ENCODE measurements around the gene MZT1. TPM values are rescaled to one million over a fixed set of nuclear protein-coding genes. Genes with fewer than 3 reads are reported as not detected.

Gene MZT1
- total and polyA plus RNA-seq, 10 of the 15 experiments (the other 5 are each of a cell fraction or from before 2014, with no cell fraction given): 16.2 to 47.6 (median 25.4) TPM

- no peaks in the 10 kb centered on the region for H3K4me1 ChIP-seq (ENCODE audit: control insufficient read depth, insufficient read depth, low read length)
- in situ Hi-C loops (cut with MboI): no loop called here
- 13% methylated on average over 3 of the region's 3 CpGs for WGBS (ENCODE audit: insufficient coverage, insufficient replicate concordance, low lambda C conversion rate, missing lambda C conversion rate)
- RAD21 ChIA-PET (ENCODE audit: unreplicated experiment): no interaction called here
- no peaks in the 10 kb centered on the region for H3K79me2 ChIP-seq (ENCODE audit: control insufficient read depth, insufficient read depth, low read length)
- no peaks in the 10 kb centered on the region for H3K36me3 ChIP-seq (ENCODE audit: control insufficient read depth in 2 of 2, insufficient read depth in 2 of 2, low read length in 1 of 2)
- no peak overlapping the region for H3K27ac ChIP-seq (ENCODE audit: control insufficient read depth, insufficient read depth)
- no peak for FAIRE-seq
- H2AFZ ChIP-seq (ENCODE audit: control insufficient read depth, low read depth, low read length): no peak overlapping the region
- SMC1A ChIA-PET (ENCODE audit: uncharacterized antibody, unreplicated experiment): interaction anchor here (1.2 kb wide), 1 partner anchor 49 kb away, joined by 3 read pairs; no protein-coding TSS in a partner anchor
- ATAC-seq: no peak
- intact Hi-C loops (cut with micrococcal nuclease; ENCODE audit: unreplicated experiment): no loop called here
- H3K4me3 ChIP-seq: no peak overlapping the region
- no peak overlapping the region for H3K4me2 ChIP-seq (ENCODE audit: control insufficient read depth, insufficient read depth)
- no peak for DNase-seq (ENCODE audit: low read depth, low spot score)
- CTCF ChIA-PET: interaction anchor here (1.1 kb wide), 1 partner anchor 9 kb away, joined by 3 read pairs; no protein-coding TSS in a partner anchor
- TF ChIP-seq NR2C2 (IDR thresholded peaks at IDR 0.05; ENCODE audit: borderline replicate concordance, control insufficient read depth, insufficient read length, low read depth) (no peak), ZNF384 (IDR thresholded peaks at IDR 0.05; ENCODE audit: borderline replicate concordance, low read depth, low read length) (no peak)
- no peaks in the 10 kb centered on the region for H3K9me3 ChIP-seq (replicated peaks; ENCODE audit: control insufficient read depth, insufficient read depth, low read length)
- H4K20me1 ChIP-seq (ENCODE audit: control insufficient read depth, insufficient read depth): no peaks in the 10 kb centered on the region
- no peak overlapping the region for H3K9ac ChIP-seq (ENCODE audit: control insufficient read depth, insufficient read depth, low read length)
- no peaks in the 10 kb centered on the region; a peak in 1 of 4 replicates for H3K27me3 ChIP-seq (replicated peaks in 1 of 2; ENCODE audit: control insufficient read depth in 2 of 2, insufficient read depth in 2 of 2, low read length in 1 of 2)
- no TSS peak for BruUV-seq (replicated peaks)
- POLR2A ChIA-PET: no interaction called here
These were observed 40.7 kb downstream of the MZT1 start for GRCh38 chr13:72686766-72687165.

GRCh38 chr13:72680353-72680752 is 47.1 kb downstream of the MZT1 start:
- CTCF ChIA-PET: no interaction called here
- H3K4me1 ChIP-seq (ENCODE audit: control insufficient read depth, insufficient read depth, low read length): no peaks in the 10 kb centered on the region
- WGBS (ENCODE audit: insufficient coverage, insufficient replicate concordance, low lambda C conversion rate, missing lambda C conversion rate): 57% methylated on average over 1 of the region's 1 CpG
- ATAC-seq (no peak), DNase-seq (ENCODE audit: low read depth, low spot score) (no peak), FAIRE-seq (no peak)
- H3K79me2 ChIP-seq (ENCODE audit: control insufficient read depth, insufficient read depth, low read length): no peaks in the 10 kb centered on the region
- in situ Hi-C loops (cut with MboI) (no loop called here), intact Hi-C loops (cut with micrococcal nuclease; ENCODE audit: unreplicated experiment) (no loop called here)
- BruUV-seq (replicated peaks): no TSS peak
- SMC1A ChIA-PET (ENCODE audit: uncharacterized antibody, unreplicated experiment): no interaction called here
- TF ChIP-seq ZBED1 (IDR thresholded peaks at IDR 0.05; ENCODE audit: borderline replicate concordance): no peak
- TF ChIP-seq MAX (IDR thresholded peaks at IDR 0.05; ENCODE audit: low read depth, low read length): no peak
- no peak for TF ChIP-seq STAT3 (IDR thresholded peaks at IDR 0.05; ENCODE audit: low read depth, low read length)
- TF ChIP-seq RFX5 (IDR thresholded peaks at IDR 0.05; ENCODE audit: low read depth, low read length): no peak
- no peak for TF ChIP-seq SIN3A (IDR thresholded peaks at IDR 0.05; ENCODE audit: low read depth, low read length)
- no peak for TF ChIP-seq ZNF592 (IDR thresholded peaks at IDR 0.05)
- TF ChIP-seq BMI1 (IDR thresholded peaks at IDR 0.05; ENCODE audit: borderline replicate concordance): no peak
- TF ChIP-seq CBX5 (IDR thresholded peaks at IDR 0.05; ENCODE audit: low read depth): no peak
- no peak for TF ChIP-seq SREBF2 (IDR thresholded peaks at IDR 0.05; ENCODE audit: low read length)
- TF ChIP-seq YY1 (IDR thresholded peaks at IDR 0.05; ENCODE audit: low read depth, low read length): no peak
- TF ChIP-seq TBL1XR1 (IDR thresholded peaks at IDR 0.05; ENCODE audit: low read depth, low read length): no peak
- TF ChIP-seq NFYA (IDR thresholded peaks at IDR 0.05; ENCODE audit: borderline replicate concordance, low read depth, low read length): no peak
- TF ChIP-seq BACH1 (IDR thresholded peaks at IDR 0.05; ENCODE audit: borderline replicate concordance): no peak
- H3K9me3 ChIP-seq (replicated peaks; ENCODE audit: control insufficient read depth, insufficient read depth, low read length): no peaks in the 10 kb centered on the region
- RAD21 ChIA-PET (ENCODE audit: unreplicated experiment): no interaction called here
- no peak overlapping the region for H3K9ac ChIP-seq (ENCODE audit: control insufficient read depth, insufficient read depth, low read length)
- no peak overlapping the region for H2AFZ ChIP-seq (ENCODE audit: control insufficient read depth, low read depth, low read length)
- POLR2A ChIA-PET: no interaction called here
- no peak overlapping the region for H3K27ac ChIP-seq (ENCODE audit: control insufficient read depth, insufficient read depth)
- H3K4me2 ChIP-seq (ENCODE audit: control insufficient read depth, insufficient read depth): no peak overlapping the region
- H3K36me3 ChIP-seq (ENCODE audit: control insufficient read depth in 2 of 2, insufficient read depth in 2 of 2, low read length in 1 of 2): no peaks in the 10 kb centered on the region
- no peaks in the 10 kb centered on the region for H4K20me1 ChIP-seq (ENCODE audit: control insufficient read depth, insufficient read depth)
- H3K4me3 ChIP-seq: no peak overlapping the region
- no peaks in the 10 kb centered on the region for H3K27me3 ChIP-seq (replicated peaks in 1 of 2; ENCODE audit: control insufficient read depth in 2 of 2, insufficient read depth in 2 of 2, low read length in 1 of 2)

All from GM12878 (cell line).